Measurements from ENCODE around the gene TCEA2. TPM values are rescaled to one million over a fixed set of nuclear protein-coding genes. Genes with fewer than 3 reads are reported as not detected.

Gene TCEA2
- total RNA-seq, 3 donors from 2014 or later: 10.5 to 17.3 (median 11.5) TPM

GRCh38 chr20:64062276-64062595 lies 762 bp upstream of the TCEA2 start:
- H3K27me3 Mint-ChIP-seq (ENCODE audit: low read depth): no peaks in the 10 kb centered on the region
- DNase-seq: no peak
- ATAC-seq: no peak
- peaks cover 46% of the 10 kb centered on the region for H3K4me1 Mint-ChIP-seq (ENCODE audit: low read depth)
- no peak overlapping the region for H3K4me3 Mint-ChIP-seq
- H3K36me3 Mint-ChIP-seq (ENCODE audit: insufficient read depth): no peaks in the 10 kb centered on the region
- no peaks in the 10 kb centered on the region for H3K9me3 Mint-ChIP-seq

DNA sequence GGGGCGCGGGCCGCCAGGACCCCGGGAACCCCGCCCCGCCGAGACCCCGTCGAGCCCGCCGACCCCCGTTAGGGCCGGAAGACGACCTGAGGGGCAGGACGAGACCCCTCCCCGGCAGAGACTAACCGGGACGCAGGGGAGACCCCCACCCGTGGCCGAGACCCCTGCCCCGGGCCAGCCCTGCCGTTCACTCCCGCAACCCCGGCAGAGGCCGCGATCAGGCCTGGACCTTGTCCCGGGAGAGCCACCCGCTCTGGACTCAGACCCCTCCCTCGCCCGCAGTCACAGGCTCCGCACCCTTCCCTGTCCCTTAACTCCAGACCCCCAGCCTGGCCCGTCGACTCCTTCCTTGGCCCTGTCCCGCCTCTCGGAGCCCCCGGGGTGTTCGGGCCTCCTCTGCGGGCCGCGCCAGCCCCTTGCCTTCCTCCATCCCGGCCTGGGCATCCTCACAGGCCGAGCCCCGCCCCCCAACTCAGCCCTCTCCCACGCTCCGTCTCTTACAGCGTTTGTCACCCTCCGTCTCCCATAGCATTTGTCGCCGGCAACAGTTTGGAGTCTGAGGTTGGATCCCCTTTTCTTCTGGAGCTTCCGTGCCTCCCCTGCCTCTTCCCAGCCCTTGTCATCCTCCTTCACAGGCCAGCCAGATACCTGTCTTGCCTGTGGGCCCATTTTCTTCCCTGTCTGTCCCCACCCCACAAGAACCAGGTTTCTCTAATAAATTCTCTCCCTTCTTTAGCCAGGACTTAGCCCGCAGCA lies 569 bp downstream of the TCEA2 start:
- no peaks in the 10 kb centered on the region for H3K9me3 Mint-ChIP-seq
- H3K4me3 Mint-ChIP-seq: peak overlapping the region; percentile 85
- peaks cover 40% of the 10 kb centered on the region for H3K4me1 Mint-ChIP-seq (ENCODE audit: low read depth)

DNA sequence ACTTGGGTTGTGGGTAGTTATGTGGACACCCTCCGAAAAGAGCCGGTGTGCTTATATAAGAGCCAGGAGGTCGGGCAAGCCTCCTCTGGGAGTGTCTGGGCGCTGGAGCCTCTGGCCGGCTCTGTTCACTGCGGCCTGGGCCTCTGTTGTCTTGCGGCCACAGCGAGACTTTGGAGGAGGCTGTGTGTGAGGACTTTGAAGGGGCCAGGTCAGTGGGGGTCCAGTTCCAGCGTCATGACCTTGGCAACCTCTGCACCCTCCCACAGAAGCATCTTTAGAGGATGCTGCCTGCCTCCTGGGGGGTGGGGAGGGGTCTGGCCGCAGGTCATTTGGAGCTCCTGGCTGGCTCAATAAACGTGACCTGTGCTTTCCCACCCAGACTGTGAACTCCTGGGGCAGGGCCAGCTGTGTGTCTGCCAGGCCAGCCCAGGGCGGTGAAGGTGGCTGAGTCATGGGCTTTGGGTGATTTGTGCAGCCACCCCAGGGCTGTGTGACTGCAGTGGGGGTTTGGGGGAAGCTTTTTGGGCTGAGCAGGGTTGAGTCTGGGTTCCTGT lies 1.2 kb downstream of the TCEA2 start:
- Mint-ChIP-seq H3K9me3 (no peaks in the 10 kb centered on the region), H3K4me3 (peak overlapping the region; percentile 85), H3K36me3 (ENCODE audit: insufficient read depth) (no peaks in the 10 kb centered on the region), H3K4me1 (ENCODE audit: low read depth) (peaks cover 42% of the 10 kb centered on the region), H3K27me3 (ENCODE audit: low read depth) (no peaks in the 10 kb centered on the region)
- DNase-seq: no peak
- no peak for ATAC-seq

More for the DNA sequence above, 569 bp downstream of the TCEA2 start:
- DNase-seq (no peak), ATAC-seq (peak; percentile 13 to 22)
- no peaks in the 10 kb centered on the region for H3K27me3 Mint-ChIP-seq (ENCODE audit: low read depth)
- H3K36me3 Mint-ChIP-seq (ENCODE audit: insufficient read depth): no peaks in the 10 kb centered on the region

DNA sequence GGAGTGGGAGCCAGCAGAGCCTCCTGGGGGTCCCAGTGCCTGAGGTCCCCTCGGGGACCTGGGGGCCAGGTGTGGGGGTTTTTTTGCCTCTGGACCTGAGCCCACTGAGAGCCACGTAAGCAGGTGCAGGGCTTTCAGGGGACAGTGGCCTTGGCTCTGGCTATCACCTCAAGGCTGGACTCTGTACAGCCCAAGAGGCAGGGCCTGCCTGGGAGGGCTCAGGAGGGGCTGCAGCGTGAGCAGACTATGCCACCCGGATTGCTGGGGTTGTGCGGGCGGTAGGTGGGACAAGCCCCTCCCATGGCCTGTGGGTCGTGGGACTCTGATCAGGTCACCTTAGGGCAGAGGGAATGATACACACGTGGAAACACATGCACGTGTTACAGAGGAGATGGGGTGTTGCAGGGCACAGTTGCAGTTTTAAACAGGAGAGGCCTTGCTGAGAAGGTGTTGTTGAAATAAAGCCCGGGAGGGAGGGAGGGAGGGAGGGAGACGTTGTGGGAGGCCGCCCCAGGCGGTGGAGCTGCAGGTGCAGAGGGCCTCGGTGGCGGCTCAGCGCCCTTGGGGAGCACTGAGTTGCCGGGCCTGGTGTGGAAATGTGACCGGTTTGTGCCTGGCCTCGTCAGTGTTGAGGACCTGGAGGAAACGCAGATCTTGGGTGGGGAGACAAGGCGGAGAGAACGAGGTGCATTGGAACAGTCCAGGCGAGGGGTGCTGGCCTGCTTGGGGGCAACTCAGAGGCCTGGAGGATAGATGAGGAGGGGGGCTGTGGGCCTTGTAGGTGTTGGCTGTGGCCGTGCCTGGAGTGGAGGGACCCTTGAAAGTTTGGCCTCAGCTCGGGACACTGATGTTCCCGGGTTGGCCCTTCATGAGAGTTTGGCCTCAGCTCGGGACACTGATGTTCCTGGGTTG lies 2.3 kb downstream of the TCEA2 start:
- DNase-seq: no peak
- H3K27me3 Mint-ChIP-seq (ENCODE audit: low read depth): no peaks in the 10 kb centered on the region
- H3K36me3 Mint-ChIP-seq (ENCODE audit: insufficient read depth): no peaks in the 10 kb centered on the region
- H3K4me1 Mint-ChIP-seq (ENCODE audit: low read depth): peaks cover 42% of the 10 kb centered on the region
- peak overlapping the region; percentile 47 for H3K4me3 Mint-ChIP-seq
- no peaks in the 10 kb centered on the region for H3K9me3 Mint-ChIP-seq
- no peak for ATAC-seq

DNA sequence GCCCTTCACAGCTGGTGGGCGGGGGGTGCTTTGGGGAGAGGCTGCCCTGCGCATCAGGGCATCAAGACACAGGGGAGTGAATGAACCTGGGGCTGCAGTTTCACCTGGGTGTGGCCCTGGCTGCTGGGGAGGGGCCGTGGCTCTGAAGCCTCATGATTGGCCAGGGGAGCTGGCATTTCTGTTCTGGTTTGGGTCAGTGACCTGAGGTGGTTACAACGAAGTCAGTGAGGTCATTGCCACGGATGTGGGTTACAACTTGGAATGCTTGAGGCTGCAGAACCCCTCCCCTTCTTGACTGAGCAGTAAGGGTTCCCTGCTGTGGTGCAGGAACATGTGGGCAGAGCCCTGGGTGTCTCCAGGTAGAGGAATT lies 3.0 kb downstream of the TCEA2 start:
- no peaks in the 10 kb centered on the region for H3K9me3 Mint-ChIP-seq
- DNase-seq: no peak
- H3K27me3 Mint-ChIP-seq (ENCODE audit: low read depth): no peaks in the 10 kb centered on the region
- no peaks in the 10 kb centered on the region for H3K36me3 Mint-ChIP-seq (ENCODE audit: insufficient read depth)
- ATAC-seq: peak; percentile 9 to 20
- peak overlapping the region; percentile 47 for H3K4me3 Mint-ChIP-seq
- H3K4me1 Mint-ChIP-seq (ENCODE audit: low read depth): peaks cover 42% of the 10 kb centered on the region

GRCh38 chr20:64067005-64067632 lies 4.1 kb downstream of the TCEA2 start:
- Mint-ChIP-seq H3K9me3 (no peaks in the 10 kb centered on the region), H3K27me3 (ENCODE audit: low read depth) (no peaks in the 10 kb centered on the region), H3K4me3 (no peak overlapping the region), H3K4me1 (ENCODE audit: low read depth) (peaks cover 42% of the 10 kb centered on the region), H3K36me3 (ENCODE audit: insufficient read depth) (no peaks in the 10 kb centered on the region)
- DNase-seq: no peak
- no peak for ATAC-seq

DNA sequence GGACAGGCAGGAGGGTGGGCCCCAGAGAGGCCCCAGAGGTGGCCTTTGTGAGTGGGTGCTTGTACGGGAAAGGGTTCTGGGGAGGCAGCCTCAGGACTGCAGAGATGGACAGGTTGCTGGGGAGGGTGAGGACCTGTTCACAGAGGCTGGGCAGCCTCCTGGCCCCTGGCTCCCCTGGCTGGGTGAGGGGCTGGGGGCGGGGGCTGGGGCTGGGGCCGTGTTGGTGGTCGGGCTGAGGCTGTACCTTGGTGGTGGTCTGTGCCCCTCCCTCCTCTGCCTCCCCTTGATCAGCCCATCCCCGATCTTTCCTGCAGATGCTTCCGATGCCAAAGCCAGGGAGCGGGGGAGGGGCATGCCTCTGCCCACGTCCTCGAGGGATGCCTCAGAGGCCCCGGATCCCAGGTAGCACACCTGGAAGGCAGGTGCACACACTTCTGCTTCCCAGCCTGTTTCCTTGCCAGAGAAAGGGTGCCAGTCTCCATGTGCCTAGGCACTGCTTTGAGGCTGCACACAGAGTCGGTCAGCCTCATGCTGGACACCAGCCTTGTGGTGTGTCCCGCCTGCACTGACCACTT lies 4.8 kb downstream of the TCEA2 start:
- H3K27me3 Mint-ChIP-seq (ENCODE audit: low read depth): no peaks in the 10 kb centered on the region
- ATAC-seq (no peak), DNase-seq (no peak)
- peaks cover 42% of the 10 kb centered on the region for H3K4me1 Mint-ChIP-seq (ENCODE audit: low read depth)
- H3K4me3 Mint-ChIP-seq: no peak overlapping the region
- no peaks in the 10 kb centered on the region for H3K36me3 Mint-ChIP-seq (ENCODE audit: insufficient read depth)
- no peaks in the 10 kb centered on the region for H3K9me3 Mint-ChIP-seq

DNA sequence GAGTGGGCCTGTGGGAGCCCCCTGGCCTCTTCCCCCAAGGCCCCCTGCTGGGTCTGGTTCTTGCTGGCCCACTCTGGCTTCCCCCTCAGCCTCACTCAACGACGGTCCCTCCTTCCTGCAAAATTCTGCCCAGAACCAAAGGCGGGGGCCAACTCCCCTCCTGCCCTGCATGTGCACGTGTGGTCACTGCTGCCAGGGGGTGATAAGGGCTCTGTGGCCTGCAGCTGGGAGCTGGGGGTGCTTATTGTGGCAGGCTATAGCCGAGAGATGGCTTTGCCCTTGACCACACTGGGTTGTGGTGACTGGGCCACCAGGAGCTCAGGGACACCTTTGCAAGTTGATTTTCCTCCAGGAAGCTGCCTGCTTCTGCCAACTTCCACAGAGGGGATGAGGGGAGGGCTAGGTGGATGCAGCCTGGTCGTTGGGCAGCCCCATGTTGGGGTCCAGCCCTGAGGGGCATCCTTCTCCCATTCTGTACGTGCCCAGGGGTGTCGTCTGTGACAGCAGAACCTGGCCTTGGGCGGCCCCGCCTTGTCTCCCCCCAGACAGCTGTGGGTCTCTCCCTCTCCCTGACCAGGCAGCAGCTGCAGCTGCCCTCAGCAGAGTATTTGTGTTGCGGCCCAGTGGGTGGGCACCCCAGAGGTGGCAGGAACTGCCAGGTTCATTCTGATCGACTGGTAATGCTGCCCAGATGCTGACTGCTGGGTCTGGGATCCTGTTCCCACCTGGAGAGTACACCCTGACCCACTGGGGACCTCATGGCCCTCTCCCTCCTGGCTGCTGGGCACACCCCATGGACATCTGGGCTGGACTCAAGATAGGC lies 5.6 kb downstream of the TCEA2 start:
- Mint-ChIP-seq H3K36me3 (ENCODE audit: insufficient read depth) (peaks cover 4% of the 10 kb centered on the region), H3K4me3 (no peak overlapping the region), H3K9me3 (no peaks in the 10 kb centered on the region), H3K27me3 (ENCODE audit: low read depth) (no peaks in the 10 kb centered on the region), H3K4me1 (ENCODE audit: low read depth) (peaks cover 42% of the 10 kb centered on the region)
- DNase-seq: no peak
- ATAC-seq: no peak

- H3K4me3 Mint-ChIP-seq: no peak overlapping the region
- peaks cover 6% of the 10 kb centered on the region for H3K36me3 Mint-ChIP-seq (ENCODE audit: insufficient read depth)
- DNase-seq: no peak
- no peaks in the 10 kb centered on the region for H3K27me3 Mint-ChIP-seq (ENCODE audit: low read depth)
- no peaks in the 10 kb centered on the region for H3K9me3 Mint-ChIP-seq
- peaks cover 36% of the 10 kb centered on the region for H3K4me1 Mint-ChIP-seq (ENCODE audit: low read depth)
- no peak for ATAC-seq
Observed at GRCh38 chr20:64069209-64069613, 6.2 kb downstream of the TCEA2 start.

- Mint-ChIP-seq H3K9me3 (no peaks in the 10 kb centered on the region), H3K27me3 (ENCODE audit: low read depth) (no peaks in the 10 kb centered on the region), H3K36me3 (ENCODE audit: insufficient read depth) (peaks cover 6% of the 10 kb centered on the region), H3K4me3 (no peak overlapping the region), H3K4me1 (ENCODE audit: low read depth) (peaks cover 31% of the 10 kb centered on the region)
- DNase-seq (no peak), ATAC-seq (no peak)
Observed at GRCh38 chr20:64069614-64070243, 6.7 kb downstream of the TCEA2 start.

- no peaks in the 10 kb centered on the region for H3K27me3 Mint-ChIP-seq (ENCODE audit: low read depth)
- peaks cover 6% of the 10 kb centered on the region for H3K36me3 Mint-ChIP-seq (ENCODE audit: insufficient read depth)
- no peak for ATAC-seq
- no peak for DNase-seq
- H3K4me3 Mint-ChIP-seq: no peak overlapping the region
- H3K9me3 Mint-ChIP-seq: no peaks in the 10 kb centered on the region
- peaks cover 25% of the 10 kb centered on the region for H3K4me1 Mint-ChIP-seq (ENCODE audit: low read depth)
Observed at GRCh38 chr20:64070244-64070993, 7.4 kb downstream of the TCEA2 start.

DNA sequence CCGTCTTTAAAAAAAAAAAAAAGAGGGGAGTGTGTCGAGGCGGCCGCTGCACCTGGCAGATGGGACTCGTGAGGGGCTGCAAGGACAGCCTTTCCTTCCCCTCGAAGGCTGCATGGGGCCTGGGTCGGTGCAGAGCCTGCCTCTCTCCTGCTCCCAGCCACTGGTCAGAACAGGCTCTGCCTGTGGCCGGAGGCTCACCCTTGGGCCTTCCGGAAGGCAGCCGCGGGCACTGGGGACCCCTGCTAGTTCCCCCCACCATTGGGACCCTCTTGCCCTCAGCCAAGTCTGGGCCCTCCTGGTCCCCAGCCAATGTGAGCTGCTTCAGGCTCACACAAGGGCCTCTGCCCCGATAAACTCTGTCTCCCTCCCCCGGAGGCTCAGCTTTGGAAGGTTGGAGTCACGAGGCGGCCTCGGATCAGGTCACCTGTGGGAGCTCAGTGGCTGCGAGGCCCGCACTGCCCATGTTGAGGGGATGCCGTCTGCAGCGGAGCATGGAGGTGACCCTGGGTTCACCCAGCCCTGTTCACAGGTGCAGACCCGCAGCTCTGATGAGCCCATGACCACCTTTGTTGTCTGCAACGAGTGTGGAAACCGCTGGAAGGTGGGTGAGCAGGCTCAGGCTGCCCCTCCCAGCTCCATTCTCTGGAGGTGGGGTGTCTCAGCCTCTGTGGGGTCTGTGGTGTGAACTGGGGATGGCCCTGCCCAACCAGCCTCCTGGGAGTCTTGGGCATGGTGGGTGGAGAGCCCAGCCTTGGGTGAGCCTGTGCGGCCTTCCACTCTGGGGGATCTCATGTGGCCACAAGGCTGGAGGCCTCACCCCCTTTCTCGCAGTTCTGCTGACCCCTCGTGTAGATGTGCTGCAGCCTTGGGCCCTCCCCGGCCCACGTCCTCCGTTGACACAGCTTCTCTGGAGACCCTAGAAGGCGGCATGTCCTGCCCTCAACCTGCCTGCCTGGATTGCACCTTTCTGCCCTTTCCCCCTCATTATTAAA lies 8.6 kb downstream of the TCEA2 start:
- ATAC-seq (no peak), DNase-seq (no peak)
- Mint-ChIP-seq H3K4me3 (no peak overlapping the region), H3K36me3 (ENCODE audit: insufficient read depth) (peaks cover 6% of the 10 kb centered on the region), H3K4me1 (ENCODE audit: low read depth) (peaks cover 15% of the 10 kb centered on the region), H3K27me3 (ENCODE audit: low read depth) (no peaks in the 10 kb centered on the region), H3K9me3 (no peaks in the 10 kb centered on the region)

All from activated T-cell treated with anti-CD3 and anti-CD28 coated beads, Interleukin-2, amount 50 U/mL, for 4 hours (primary cell).